Activated CD4-positive, alpha-beta memory T cell treated with anti-CD3 and anti-CD28 coated beads, Interleukin-2, amount 10 ng/mL, durations not matched to agents 7 days and 5 days (primary cell): ENCODE results near the gene FAM228B. TPM values are rescaled to one million over a fixed set of nuclear protein-coding genes. Genes with fewer than 3 reads are reported as not detected.

Experiments
- CTCF ChIA-PET: fragments of 350-600 bp; sonication (Branson Sonifier 250); formaldehyde crosslinking; loops from one replicate; lab custom pipeline; 2021; ENCODE audit warnings: antibody characterized with exemption, inconsistent platforms; lab: Charles Lee
- POLR2A ChIA-PET: fragments of 350-600 bp; sonication (Branson Sonifier 250); formaldehyde crosslinking; loops from one replicate; lab custom pipeline; 2021; ENCODE audit warnings: antibody characterized with exemption; lab: Charles Lee
- DNase-seq: peaks from one replicate; pipeline ENCODE4 v3.0.0-alpha.2; 2020
- H3K27ac Mint-ChIP-seq: one replicate; pipeline ENCODE4 v1.8.0; 2021; ENCODE audit warnings: mild to moderate bottlenecking, mixed read lengths
- H3K27me3 Mint-ChIP-seq: one replicate; pipeline ENCODE4 v1.8.0; 2021; ENCODE audit warnings: mixed read lengths
- H3K36me3 Mint-ChIP-seq: one replicate; pipeline ENCODE4 v1.8.0; 2021; ENCODE audit warnings: low read depth, mixed read lengths
- H3K4me1 Mint-ChIP-seq: one replicate; pipeline ENCODE4 v1.8.0; 2021; ENCODE audit warnings: mixed read lengths
- H3K4me3 Mint-ChIP-seq: one replicate; pipeline ENCODE4 v1.8.0; 2021; ENCODE audit warnings: mild to moderate bottlenecking, mixed read lengths
- H3K9me3 Mint-ChIP-seq: one replicate; pipeline ENCODE4 v1.8.0; 2021; ENCODE audit warnings: mixed read lengths
- total RNA-seq, 2 experiments: library from RNA; stranded (reverse); gene quantifications; one replicate each; pipeline ENCODE4 v1.2.3, GENCODE V29; 2021

Gene FAM228B
- total RNA-seq, 2 experiments from 2014 or later = 7.2 to 8.4 TPM

- ChIA-PET CTCF (interaction anchor here (1.0 to 3.4 kb wide), 8 partner anchors 9 to 342 kb away, joined by 3 to 15 read pairs (median 5); partner anchors contain the start of genes ATAD2B and TP53I3), POLR2A (no interaction called here)
- H3K9me3 Mint-ChIP-seq = no peaks in the 10 kb centered on the region
- H3K27ac Mint-ChIP-seq = no peak overlapping the region
- no peaks in the 10 kb centered on the region for H3K4me1 Mint-ChIP-seq
- DNase-seq = no peak
- H3K27me3 Mint-ChIP-seq = peaks cover 2% of the 10 kb centered on the region
- no peaks in the 10 kb centered on the region for H3K36me3 Mint-ChIP-seq
- H3K4me3 Mint-ChIP-seq = no peak overlapping the region
These were observed 39.9 kb downstream of the FAM228B start for GRCh38 chr2:24163186-24163585.

- CTCF ChIA-PET = interaction anchor here (0.7 to 3.4 kb wide), 8 partner anchors 9 to 343 kb away, joined by 3 to 15 read pairs (median 5); partner anchors contain the start of gene TP53I3
- no peak for DNase-seq
- Mint-ChIP-seq H3K4me3 (no peak overlapping the region), H3K36me3 (no peaks in the 10 kb centered on the region), H3K27me3 (peaks cover 2% of the 10 kb centered on the region), H3K27ac (no peak overlapping the region), H3K4me1 (no peaks in the 10 kb centered on the region), H3K9me3 (no peaks in the 10 kb centered on the region)
- POLR2A ChIA-PET = no interaction called here
These were observed 40.3 kb downstream of the FAM228B start for GRCh38 chr2:24163601-24164000.

GRCh38 chr2:24164416-24164973 is 41.2 kb downstream of the FAM228B start:
- Mint-ChIP-seq H3K4me1 (no peaks in the 10 kb centered on the region), H3K27me3 (peaks cover 2% of the 10 kb centered on the region), H3K27ac (no peak overlapping the region), H3K9me3 (no peaks in the 10 kb centered on the region), H3K36me3 (no peaks in the 10 kb centered on the region), H3K4me3 (no peak overlapping the region)
- DNase-seq = peak; percentile 36
- POLR2A ChIA-PET = interaction anchor here (1.5 kb wide), 1 partner anchor 11 kb away, joined by 3 read pairs; no protein-coding TSS in a partner anchor
- CTCF ChIA-PET = interaction anchor here (0.7 to 3.4 kb wide), 7 partner anchors 10 to 344 kb away, joined by 3 to 15 read pairs (median 4); no protein-coding TSS in a partner anchor

GRCh38 chr2:24169023-24169422 is 45.8 kb downstream of the FAM228B start:
- peaks cover 1% of the 10 kb centered on the region for H3K4me1 Mint-ChIP-seq
- DNase-seq = no peak
- H3K9me3 Mint-ChIP-seq = no peaks in the 10 kb centered on the region
- no peak overlapping the region for H3K27ac Mint-ChIP-seq
- peaks cover 4% of the 10 kb centered on the region for H3K27me3 Mint-ChIP-seq
- ChIA-PET CTCF (no interaction called here), POLR2A (no interaction called here)
- H3K36me3 Mint-ChIP-seq = no peaks in the 10 kb centered on the region
- H3K4me3 Mint-ChIP-seq = no peak overlapping the region

- peaks cover 6% of the 10 kb centered on the region for H3K27me3 Mint-ChIP-seq
- H3K27ac Mint-ChIP-seq = no peak within 1 kb of the TSS
- ChIA-PET CTCF (no interaction called here), POLR2A (no interaction called here)
- no peaks in the 10 kb centered on the region for H3K36me3 Mint-ChIP-seq
- no peak for DNase-seq
- no peak within 1 kb of the TSS for H3K4me3 Mint-ChIP-seq
- no peaks in the 10 kb centered on the region for H3K9me3 Mint-ChIP-seq
- peaks cover 9% of the 10 kb centered on the region for H3K4me1 Mint-ChIP-seq
These were observed 51.6 kb downstream of the FAM228B start, which contains the start of gene FAM228A for GRCh38 chr2:24174851-24175277. Gene FAM228A, plus strand, starts transcription at chr2:24175053. Its CDS starts 428 bp downstream, at chr2:24175481.

- POLR2A ChIA-PET = no interaction called here
These were observed 52.4 kb downstream of the FAM228B start for GRCh38 chr2:24175631-24176187.

GRCh38 chr2:24176326-24176725 is 53.1 kb downstream of the FAM228B start:
- DNase-seq = no peak

More at GRCh38 chr2:24175631-24176187, 52.4 kb downstream of the FAM228B start:
- Mint-ChIP-seq H3K36me3 (no peaks in the 10 kb centered on the region), H3K4me3 (no peak overlapping the region), H3K9me3 (no peaks in the 10 kb centered on the region), H3K27ac (no peak overlapping the region), H3K27me3 (peaks cover 6% of the 10 kb centered on the region), H3K4me1 (peaks cover 9% of the 10 kb centered on the region)
- no peak for DNase-seq
- CTCF ChIA-PET = interaction anchor here (1.1 kb wide), 1 partner anchor 91 kb away, joined by 3 read pairs; the partner anchor contains the start of gene TP53I3

GRCh38 chr2:24179683-24180082 is 56.4 kb downstream of the FAM228B start:
- peaks cover 8% of the 10 kb centered on the region for H3K4me1 Mint-ChIP-seq
- no peak overlapping the region for H3K27ac Mint-ChIP-seq
- POLR2A ChIA-PET = no interaction called here
- DNase-seq = no peak
- no peak overlapping the region for H3K4me3 Mint-ChIP-seq
- CTCF ChIA-PET = no interaction called here
- H3K9me3 Mint-ChIP-seq = no peaks in the 10 kb centered on the region
- H3K27me3 Mint-ChIP-seq = no peaks in the 10 kb centered on the region
- no peaks in the 10 kb centered on the region for H3K36me3 Mint-ChIP-seq

More at GRCh38 chr2:24176326-24176725, 53.1 kb downstream of the FAM228B start:
- Mint-ChIP-seq H3K4me1 (peaks cover 9% of the 10 kb centered on the region), H3K36me3 (no peaks in the 10 kb centered on the region), H3K27ac (no peak overlapping the region), H3K9me3 (no peaks in the 10 kb centered on the region), H3K27me3 (peaks cover 6% of the 10 kb centered on the region), H3K4me3 (no peak overlapping the region)
- ChIA-PET POLR2A (no interaction called here), CTCF (interaction anchor here (1.1 kb wide), 1 partner anchor 91 kb away, joined by 3 read pairs; the partner anchor contains the start of gene TP53I3)

GRCh38 chr2:24181849-24182248 is 58.6 kb downstream of the FAM228B start:
- Mint-ChIP-seq H3K4me1 (peaks cover 5% of the 10 kb centered on the region), H3K27ac (no peak overlapping the region), H3K36me3 (no peaks in the 10 kb centered on the region), H3K4me3 (no peak overlapping the region), H3K27me3 (no peaks in the 10 kb centered on the region), H3K9me3 (no peaks in the 10 kb centered on the region)
- ChIA-PET POLR2A (no interaction called here), CTCF (no interaction called here)
- DNase-seq = no peak

- Mint-ChIP-seq H3K36me3 (no peaks in the 10 kb centered on the region), H3K9me3 (no peaks in the 10 kb centered on the region), H3K27ac (no peak overlapping the region), H3K4me3 (no peak overlapping the region), H3K27me3 (peaks cover 4% of the 10 kb centered on the region), H3K4me1 (no peaks in the 10 kb centered on the region)
- DNase-seq = no peak
- ChIA-PET CTCF (no interaction called here), POLR2A (no interaction called here)
These were observed 59.2 kb downstream of the FAM228B start for GRCh38 chr2:24182507-24182906.

- no peaks in the 10 kb centered on the region for H3K9me3 Mint-ChIP-seq
- H3K36me3 Mint-ChIP-seq = no peaks in the 10 kb centered on the region
- CTCF ChIA-PET = interaction anchor here (1.1 kb wide), 1 partner anchor 256 kb away, joined by 3 read pairs; the partner anchor contains the start of gene ATAD2B
- H3K27ac Mint-ChIP-seq = no peak overlapping the region
- POLR2A ChIA-PET = no interaction called here
- no peak overlapping the region for H3K4me3 Mint-ChIP-seq
- peaks cover 8% of the 10 kb centered on the region for H3K27me3 Mint-ChIP-seq
- no peak for DNase-seq
- H3K4me1 Mint-ChIP-seq = no peaks in the 10 kb centered on the region
These were observed 60.2 kb downstream of the FAM228B start for GRCh38 chr2:24183366-24184069.

GRCh38 chr2:24189551-24189950 is 66.3 kb downstream of the FAM228B start:
- Mint-ChIP-seq H3K27me3 (peaks cover 13% of the 10 kb centered on the region), H3K9me3 (no peaks in the 10 kb centered on the region), H3K27ac (no peak overlapping the region), H3K4me3 (no peak overlapping the region), H3K36me3 (peaks cover 3% of the 10 kb centered on the region), H3K4me1 (no peaks in the 10 kb centered on the region)
- POLR2A ChIA-PET = no interaction called here
- CTCF ChIA-PET = no interaction called here
- DNase-seq = no peak

GRCh38 chr2:24190503-24190902 is 67.2 kb downstream of the FAM228B start:
- peaks cover 3% of the 10 kb centered on the region for H3K36me3 Mint-ChIP-seq
- no peaks in the 10 kb centered on the region for H3K9me3 Mint-ChIP-seq
- H3K4me3 Mint-ChIP-seq = no peak overlapping the region
- no peak overlapping the region for H3K27ac Mint-ChIP-seq
- CTCF ChIA-PET = no interaction called here
- H3K27me3 Mint-ChIP-seq = peaks cover 13% of the 10 kb centered on the region
- DNase-seq = no peak
- H3K4me1 Mint-ChIP-seq = no peaks in the 10 kb centered on the region
- POLR2A ChIA-PET = no interaction called here
